ENCODE results near the gene CST7.

GRCh38 chr20:24957326-24958016 lies 8.4 kb downstream of the CST7 start:
- TF ChIP-seq CTCF (IDR thresholded peaks at IDR 0.05 in 2 of 3, conservative IDR thresholded peaks at IDR 0.05 in 1 of 3; ENCODE audit: control insufficient read depth in 2 of 3, extremely low read depth in 1 of 3, insufficient read depth in 1 of 3, low read depth in 3 of 3, low read length in 3 of 3) (no peak), EP300 (IDR thresholded peaks at IDR 0.05; ENCODE audit: borderline replicate concordance in 1 of 2, control insufficient read depth in 1 of 2, low read depth in 2 of 2, low read length in 2 of 2) (no peak), HSF1 (IDR thresholded peaks at IDR 0.05; ENCODE audit: low read depth, low read length) (no peak), POLR2A (IDR thresholded peaks at IDR 0.05; ENCODE audit: low read depth, low read length) (no peak), ATF3 (IDR thresholded peaks at IDR 0.05; ENCODE audit: borderline replicate concordance, extremely low read depth, low read depth, low read length) (no peak), SMARCA5 (IDR thresholded peaks at IDR 0.05) (no peak), JUNB (IDR thresholded peaks at IDR 0.05) (no peak), USF2 (IDR thresholded peaks at IDR 0.05; ENCODE audit: borderline replicate concordance, low read depth, low read length) (no peak)
